K562 (cell line): ENCODE measurements around the gene CDC5L. TPM values are rescaled to one million over a fixed set of nuclear protein-coding genes. Genes with fewer than 3 reads are reported as not detected.
A peak's percentile ranks its signal among the peaks of the same experiment; 100 is the strongest.

ENCODE experiments used
- ATAC-seq: fragments of 200-7000 bp; cut with Tn5 transposase; 3 replicates; pipeline ENCODE4 v1.9.1; 2020; ENCODE audit warnings: moderate library complexity
- BruUV-seq: library from RNA; stranded (reverse); fragments of 400-500 nt; replicated peaks from 2 replicates; lab custom pipeline; 2021; lab: Mats Ljungman, UMichigan
- CTCF ChIA-PET: fragments of 300-600 bp; formaldehyde crosslinking; extraction: SDS; loops from one replicate; lab custom pipeline; 2021; ENCODE audit warnings: low intra/inter-chr PET ratio; lab: Yijun Ruan, JAX
- POLR2A ChIA-PET: fragments of 300-600, 350-650 bp; sonication (Branson Sonifier 250); formaldehyde crosslinking; extraction: SDS; loops from one replicate; lab custom pipeline; 2021; ENCODE audit warnings: antibody characterized with exemption, inconsistent platforms; lab: Yijun Ruan, JAX
- DNase-seq, 4 experiments: peaks; one replicate each; pipeline versions ENCODE4 v3.0.0 to v3.0.0-alpha.2; 2011 to 2018; ENCODE audit warnings: low spot score in 3 of 4, mixed read lengths in 3 of 4; ENCODE audit errors: extremely low read depth in 1 of 4
- FAIRE-seq: peaks from 2 replicates; lab custom pipeline; 2011; peaks lifted over from hg19 to GRCh38; lab: Jason Lieb, UNC
- H2AFZ ChIP-seq: 2 replicates; pipeline ENCODE4 v1.6.0; 2011; ENCODE audit warnings: low read depth, low read length, control low read depth, inconsistent platforms
- H3K27ac ChIP-seq: fragments of 200-600 bp; 3 replicates; pipeline ENCODE4 v1.8.0; 2011; ENCODE audit warnings: low read depth, mild to moderate bottlenecking, control low read depth, inconsistent platforms, low read length, moderate library complexity, mixed read lengths; ENCODE audit errors: extremely low read depth
- H3K27me3 ChIP-seq, 2 experiments: fragments of 300-600 bp in 1 of 2; 2 replicates in 1 of 2; 3 replicates in 1 of 2; pipeline versions ENCODE4 v1.6.0 to v1.8.0; 2011; ENCODE audit warnings: inconsistent platforms in 2 of 2, low read length in 2 of 2, mild to moderate bottlenecking in 1 of 2, mixed read lengths in 1 of 2, moderate library complexity in 1 of 2; ENCODE audit not compliant: control insufficient read depth in 2 of 2, insufficient read depth in 2 of 2
- H3K36me3 ChIP-seq: fragments of 300-600 bp; 3 replicates; pipeline ENCODE4 v1.8.0; 2011; ENCODE audit warnings: mild to moderate bottlenecking, low read length, inconsistent platforms; ENCODE audit not compliant: control insufficient read depth, insufficient read depth
- H3K4me1 ChIP-seq, 2 experiments: fragments of 200-600 bp in 1 of 2; replicated peaks in 1 of 2; 2 replicates in 1 of 2; 3 replicates in 1 of 2; pipeline versions ENCODE4 v1.5.1 to v1.8.0; 2011; ENCODE audit warnings: inconsistent platforms in 2 of 2, low read length in 2 of 2, mild to moderate bottlenecking in 1 of 2, mixed read lengths in 1 of 2, moderate library complexity in 1 of 2; ENCODE audit not compliant: control insufficient read depth in 2 of 2, insufficient read depth in 2 of 2
- H3K4me2 ChIP-seq: 2 replicates; pipeline ENCODE4 v1.6.1; 2011; ENCODE audit warnings: low read length, control low read depth, inconsistent platforms, mixed read lengths; ENCODE audit not compliant: insufficient read depth
- H3K4me3 ChIP-seq: fragments of 200-600 bp; sonication (generic), shearing (Covaris generic); 2 replicates; pipeline ENCODE4 v1.5.1; 2016; ENCODE audit warnings: control low read depth, inconsistent platforms
- H3K79me2 ChIP-seq: fragments of 200-600 bp; 3 replicates; pipeline ENCODE4 v1.8.0; 2011; ENCODE audit warnings: low read length, inconsistent platforms; ENCODE audit not compliant: control insufficient read depth, insufficient read depth
- H3K9ac ChIP-seq, 2 experiments: 2 replicates each; pipeline versions ENCODE4 v1.6.0 to v1.6.1; 2011; ENCODE audit warnings: low read depth in 2 of 2, low read length in 2 of 2, control low read depth in 1 of 2, inconsistent platforms in 1 of 2, mild to moderate bottlenecking in 1 of 2, mixed read lengths in 1 of 2; ENCODE audit not compliant: insufficient read depth in 1 of 2
- H3K9me1 ChIP-seq: one replicate; pipeline ENCODE4 v1.6.0; 2011; ENCODE audit warnings: inconsistent platforms, mild to moderate bottlenecking, low read length, moderate library complexity; ENCODE audit not compliant: control insufficient read depth, insufficient read depth
- H3K9me3 ChIP-seq: replicated peaks from 2 replicates; pipeline ENCODE4 v1.5.1; 2011; ENCODE audit warnings: low read depth, low read length, inconsistent platforms; ENCODE audit not compliant: control insufficient read depth, insufficient read depth
- H4K20me1 ChIP-seq: replicated peaks from 2 replicates; pipeline ENCODE4 v1.6.1; 2011; ENCODE audit warnings: low read length, inconsistent platforms, mixed read lengths; ENCODE audit not compliant: control insufficient read depth, insufficient read depth
- FOSL1 ChIP-seq: fragments of 200-800 bp; sonication (Bioruptor generic); conservative IDR thresholded peaks from 2 replicates; pipeline ENCODE4 v1.6.1; 2016; ENCODE audit warnings: missing genetic modification characterization, missing compliant biosample characterization
- HDAC8 ChIP-seq: fragments of 450-650 bp; IDR thresholded peaks from 2 replicates; pipeline ENCODE4 v1.6.1; 2016; ENCODE audit warnings: mild to moderate bottlenecking, missing genetic modification characterization, moderate library complexity, missing compliant biosample characterization
- MAFK ChIP-seq: IDR thresholded peaks from 2 replicates; pipeline ENCODE4 v1.6.1; 2011; ENCODE audit warnings: low read length, improper control_type of control experiment
- TAF7 ChIP-seq: fragments of 450-650 bp; IDR thresholded peaks from 2 replicates; pipeline ENCODE4 v1.6.1; 2016; ENCODE audit warnings: missing genetic modification characterization, missing compliant biosample characterization
- TCF7L2 ChIP-seq: fragments of 150-350 bp; IDR thresholded peaks from 2 replicates; pipeline ENCODE4 v1.6.1; 2016; ENCODE audit warnings: low read depth, mild to moderate bottlenecking, low read length, moderate library complexity
- WHSC1 ChIP-seq: IDR thresholded peaks from one replicate; pipeline ENCODE4 v1.6.1; 2012; ENCODE audit warnings: low read length, control low read depth, inconsistent platforms
- ZNF253 ChIP-seq: fragments of 250-450 bp; sonication (Bioruptor Pico); conservative IDR thresholded peaks from 2 replicates; pipeline ENCODE4 v1.6.1; 2021; ENCODE audit warnings: mild to moderate bottlenecking
- ZNF561 ChIP-seq: fragments of 450-650 bp; formaldehyde crosslinking; conservative IDR thresholded peaks from 2 replicates; pipeline ENCODE4 v1.4.0; 2020; ENCODE audit warnings: mild to moderate bottlenecking, moderate library complexity
- ZNF77 ChIP-seq: fragments of 250-450 bp; sonication (Bioruptor Pico); IDR thresholded peaks from 2 replicates; pipeline ENCODE4 v1.5.0; 2020
- WGBS: fragments of 100-300 bp; shearing (Covaris generic); methylation state at CpG from one replicate; pipeline ENCODE4 v1.1.6; 2016; ENCODE audit warnings: low coverage, mixed read lengths; ENCODE audit not compliant: insufficient coverage; ENCODE audit errors: missing lambda C conversion rate; 5-methylcytosine and 5-hydroxymethylcytosine counted together
- in situ Hi-C: fragments of 300-500 bp; cut with MboI; formaldehyde crosslinking; loops from 4 replicates; pipeline ENCODE4 v1.15.0; 2018; ENCODE audit warnings: inconsistent platforms, mixed read lengths
- intact Hi-C: fragments of 100-400 bp; cut with micrococcal nuclease; formaldehyde crosslinking; loops from 2 replicates; pipeline ENCODE4 v1.14.2; 2022
- polyA plus RNA-seq, 8 experiments: library from polyadenylated mRNA; depleted of rRNA in 4 of 8; stranded (reverse) in 5 of 8; unstranded in 3 of 8; fragments of >200 nt; fragmentation: Nextera tagmentation in 2 of 8; fragmentation: Illumina TruSeq in 1 of 8; extraction: Ambion mirVana in 2 of 8; extraction: Trizol in 1 of 8; gene quantifications; 2 replicates each; pipeline versions ENCODE4 v1.2.1 to v1.2.3, GENCODE V29; 2011 to 2014; ENCODE audit warnings: inconsistent platforms in 1 of 8, missing spikeins in 1 of 8
- total RNA-seq, 7 experiments: library from RNA; depleted of rRNA in 6 of 7; stranded (reverse); fragments of >200 nt in 6 of 7; fragmentation: Illumina TruSeq in 2 of 7; extraction: Trizol in 2 of 7; gene quantifications; 2 replicates each; pipeline versions ENCODE4 v1.2.1 to v1.2.3, GENCODE V29; 2011 to 2021; ENCODE audit warnings: low replicate concordance in 1 of 7
- TF ChIP-seq, protein P1 (sequence below), 3 experiments: fragments of 200-800 bp in 1 of 3; fragments of 250-450 bp in 1 of 3; fragments of 450-650 bp in 1 of 3; sonication (Bioruptor Pico) in 1 of 3; sonication (Bioruptor generic) in 1 of 3; formaldehyde crosslinking in 1 of 3; IDR thresholded peaks; 2 replicates each; pipeline versions ENCODE4 v1.6.1 to v1.8.0; 2016 to 2022; ENCODE audit warnings: mild to moderate bottlenecking in 2 of 3, missing genetic modification characterization in 2 of 3, missing compliant biosample characterization in 1 of 3, moderate library complexity in 1 of 3
- TF ChIP-seq, protein P2 (sequence below): fragments of 450-650 bp; formaldehyde crosslinking; IDR thresholded peaks from 2 replicates; pipeline ENCODE4 v1.4.0; 2022; ENCODE audit warnings: missing genetic modification characterization
- TF ChIP-seq, protein P3 (sequence below), 2 experiments: fragments of 450-650 bp in 1 of 2; sonication (generic) in 1 of 2; formaldehyde crosslinking in 1 of 2; IDR thresholded peaks in 1 of 2; conservative IDR thresholded peaks in 1 of 2; 2 replicates each; pipeline versions ENCODE4 v1.6.1 to v1.8.1; 2016 to 2023; ENCODE audit warnings: mild to moderate bottlenecking in 2 of 2, moderate library complexity in 2 of 2, inconsistent platforms in 1 of 2, missing genetic modification reagents in 1 of 2
- TF ChIP-seq, protein P4 (sequence below): IDR thresholded peaks from 2 replicates; pipeline ENCODE4 v1.6.1; 2011; ENCODE audit not compliant: insufficient read length; ENCODE audit errors: extremely low read depth

CDC5L gene
- total and polyA plus RNA-seq, 9 of the 15 experiments (the other 6 are each of a cell fraction or from before 2014, with no cell fraction given), result 22.3 to 44.2 (median 30.8) TPM

DNA sequence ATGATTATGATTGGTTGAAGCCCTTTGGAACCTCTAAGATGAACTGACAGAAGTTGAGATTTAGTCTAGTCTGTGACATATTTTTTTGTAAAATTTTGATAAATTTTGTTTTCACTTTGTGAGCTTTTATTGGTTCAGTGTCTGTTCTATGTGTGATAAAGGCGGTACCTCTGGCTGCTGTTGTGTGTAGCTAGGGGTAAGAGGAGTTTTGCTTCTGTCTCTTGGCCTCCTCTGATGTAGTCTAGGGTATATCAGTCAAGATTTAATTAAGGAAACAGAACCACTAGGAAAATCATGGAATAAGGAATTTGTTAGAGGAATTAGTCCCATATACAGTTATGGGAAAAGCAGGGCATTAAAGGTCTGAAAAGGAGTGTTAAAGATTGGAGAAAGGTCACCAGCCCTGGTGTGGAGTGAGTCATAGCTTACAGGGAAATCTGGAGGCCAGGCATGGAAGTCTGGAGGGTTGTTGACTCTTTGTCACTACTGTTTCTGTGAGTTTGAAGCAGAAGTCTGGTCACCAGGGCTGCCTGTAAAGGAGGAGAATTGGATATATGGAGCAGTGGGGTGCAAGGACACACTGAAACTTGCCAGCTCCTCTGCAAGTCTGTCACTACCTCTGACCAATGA is 28.5 kb downstream of the CDC5L start:
- POLR2A ChIA-PET, result interaction anchor here (1.0 to 1.5 kb wide), 3 partner anchors 10 to 18 kb away, joined by 3 to 4 read pairs (median 3); no protein-coding TSS in a partner anchor
- no peaks in the 10 kb centered on the region for H3K27me3 ChIP-seq
- BruUV-seq, result no TSS peak
- 78% methylated on average over 1 of the region's 1 CpG for WGBS
- ATAC-seq, result no peak; the same call in 1 of the 3 replicates
- H3K9me3 ChIP-seq, result no peaks in the 10 kb centered on the region
- peak in 1 of 4 experiments; percentile 25 for DNase-seq
- no peak overlapping the region for H3K9ac ChIP-seq
- H3K4me3 ChIP-seq, result no peak overlapping the region
- in situ Hi-C loops, result no loop called here
- H2AFZ ChIP-seq, result no peak overlapping the region
- no peak for FAIRE-seq
- intact Hi-C loops, result no loop called here
- H3K36me3 ChIP-seq, result peaks cover 78% of the 10 kb centered on the region
- CTCF ChIA-PET, result no interaction called here
- H3K4me2 ChIP-seq, result no peak overlapping the region
- H3K27ac ChIP-seq, result peak overlapping the region; percentile 21; the same call in 1 of the 3 replicates
- H3K4me1 ChIP-seq, result no peaks in the 10 kb centered on the region; a peak in 1 of 5 replicates
- H3K9me1 ChIP-seq, result peaks cover 3% of the 10 kb centered on the region
- peaks cover 48% of the 10 kb centered on the region for H3K79me2 ChIP-seq
- 0 out of 2 replicates have a peak, but pooled peaks cover 13% of the 10 kb centered on the region for H4K20me1 ChIP-seq
- no peak for TF ChIP-seq WHSC1
- TF ChIP-seq, protein P1, sequence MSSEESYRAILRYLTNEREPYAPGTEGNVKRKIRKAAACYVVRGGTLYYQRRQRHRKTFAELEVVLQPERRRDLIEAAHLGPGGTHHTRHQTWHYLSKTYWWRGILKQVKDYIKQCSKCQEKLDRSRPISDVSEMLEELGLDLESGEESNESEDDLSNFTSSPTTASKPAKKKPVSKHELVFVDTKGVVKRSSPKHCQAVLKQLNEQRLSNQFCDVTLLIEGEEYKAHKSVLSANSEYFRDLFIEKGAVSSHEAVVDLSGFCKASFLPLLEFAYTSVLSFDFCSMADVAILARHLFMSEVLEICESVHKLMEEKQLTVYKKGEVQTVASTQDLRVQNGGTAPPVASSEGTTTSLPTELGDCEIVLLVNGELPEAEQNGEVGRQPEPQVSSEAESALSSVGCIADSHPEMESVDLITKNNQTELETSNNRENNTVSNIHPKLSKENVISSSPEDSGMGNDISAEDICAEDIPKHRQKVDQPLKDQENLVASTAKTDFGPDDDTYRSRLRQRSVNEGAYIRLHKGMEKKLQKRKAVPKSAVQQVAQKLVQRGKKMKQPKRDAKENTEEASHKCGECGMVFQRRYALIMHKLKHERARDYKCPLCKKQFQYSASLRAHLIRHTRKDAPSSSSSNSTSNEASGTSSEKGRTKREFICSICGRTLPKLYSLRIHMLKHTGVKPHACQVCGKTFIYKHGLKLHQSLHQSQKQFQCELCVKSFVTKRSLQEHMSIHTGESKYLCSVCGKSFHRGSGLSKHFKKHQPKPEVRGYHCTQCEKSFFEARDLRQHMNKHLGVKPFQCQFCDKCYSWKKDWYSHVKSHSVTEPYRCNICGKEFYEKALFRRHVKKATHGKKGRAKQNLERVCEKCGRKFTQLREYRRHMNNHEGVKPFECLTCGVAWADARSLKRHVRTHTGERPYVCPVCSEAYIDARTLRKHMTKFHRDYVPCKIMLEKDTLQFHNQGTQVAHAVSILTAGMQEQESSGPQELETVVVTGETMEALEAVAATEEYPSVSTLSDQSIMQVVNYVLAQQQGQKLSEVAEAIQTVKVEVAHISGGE (CRISPR knock-in tag; IDR thresholded peaks at IDR 0.05), result no peak
- TF ChIP-seq, protein P2, sequence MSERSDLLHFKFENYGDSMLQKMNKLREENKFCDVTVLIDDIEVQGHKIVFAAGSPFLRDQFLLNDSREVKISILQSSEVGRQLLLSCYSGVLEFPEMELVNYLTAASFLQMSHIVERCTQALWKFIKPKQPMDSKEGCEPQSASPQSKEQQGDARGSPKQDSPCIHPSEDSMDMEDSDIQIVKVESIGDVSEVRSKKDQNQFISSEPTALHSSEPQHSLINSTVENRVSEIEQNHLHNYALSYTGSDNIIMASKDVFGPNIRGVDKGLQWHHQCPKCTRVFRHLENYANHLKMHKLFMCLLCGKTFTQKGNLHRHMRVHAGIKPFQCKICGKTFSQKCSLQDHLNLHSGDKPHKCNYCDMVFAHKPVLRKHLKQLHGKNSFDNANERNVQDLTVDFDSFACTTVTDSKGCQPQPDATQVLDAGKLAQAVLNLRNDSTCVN (CRISPR knock-in tag), result no peak
- TF ChIP-seq, protein P3, sequence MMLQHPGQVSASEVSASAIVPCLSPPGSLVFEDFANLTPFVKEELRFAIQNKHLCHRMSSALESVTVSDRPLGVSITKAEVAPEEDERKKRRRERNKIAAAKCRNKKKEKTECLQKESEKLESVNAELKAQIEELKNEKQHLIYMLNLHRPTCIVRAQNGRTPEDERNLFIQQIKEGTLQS (IDR thresholded peaks at IDR 0.05), result 0 out of 2 replicates have a peak, but pooled peaks have one; percentile 43
- TF ChIP-seq, protein P3 (CRISPR knock-in tag; conservative IDR thresholded peaks at IDR 0.05), result no peak
- no peak for TF ChIP-seq ZNF253 (CRISPR knock-in tag)
- TF ChIP-seq ZNF77, result no peak
- TF ChIP-seq MAFK, result no peak
- no peak for TF ChIP-seq TAF7 (tag)
- TF ChIP-seq ZNF561 (CRISPR knock-in tag), result no peak
- TF ChIP-seq TCF7L2, result no peak
- TF ChIP-seq, protein P4, sequence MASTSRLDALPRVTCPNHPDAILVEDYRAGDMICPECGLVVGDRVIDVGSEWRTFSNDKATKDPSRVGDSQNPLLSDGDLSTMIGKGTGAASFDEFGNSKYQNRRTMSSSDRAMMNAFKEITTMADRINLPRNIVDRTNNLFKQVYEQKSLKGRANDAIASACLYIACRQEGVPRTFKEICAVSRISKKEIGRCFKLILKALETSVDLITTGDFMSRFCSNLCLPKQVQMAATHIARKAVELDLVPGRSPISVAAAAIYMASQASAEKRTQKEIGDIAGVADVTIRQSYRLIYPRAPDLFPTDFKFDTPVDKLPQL, result no peak
- peak; percentile 66 for TF ChIP-seq FOSL1 (tag)
- TF ChIP-seq HDAC8 (tag), result no peak
